Tibial nerve (tissue), 3 donors: Measurements from ENCODE around the gene CDH18.

ENCODE experiments used
- POLR2A ChIP-seq, 2 donors: fragments of 450-650 bp; IDR thresholded peaks; one replicate each; pipeline ENCODE4 v1.6.1; 2017; ENCODE audit warnings: antibody characterized with exemption in 2 of 2, mild to moderate bottlenecking in 2 of 2, moderate library complexity in 2 of 2
- TF ChIP-seq, protein P1 (sequence below), 5 experiments: fragments of 200-600 bp in 3 of 5; fragments of 450-650 bp in 2 of 5; sonication (generic) in 3 of 5; IDR thresholded peaks; one replicate each; pipeline ENCODE4 v1.5.1; 2016 to 2019; ENCODE audit warnings: antibody characterized with exemption in 5 of 5, mild to moderate bottlenecking in 3 of 5, moderate library complexity in 2 of 5

DNA sequence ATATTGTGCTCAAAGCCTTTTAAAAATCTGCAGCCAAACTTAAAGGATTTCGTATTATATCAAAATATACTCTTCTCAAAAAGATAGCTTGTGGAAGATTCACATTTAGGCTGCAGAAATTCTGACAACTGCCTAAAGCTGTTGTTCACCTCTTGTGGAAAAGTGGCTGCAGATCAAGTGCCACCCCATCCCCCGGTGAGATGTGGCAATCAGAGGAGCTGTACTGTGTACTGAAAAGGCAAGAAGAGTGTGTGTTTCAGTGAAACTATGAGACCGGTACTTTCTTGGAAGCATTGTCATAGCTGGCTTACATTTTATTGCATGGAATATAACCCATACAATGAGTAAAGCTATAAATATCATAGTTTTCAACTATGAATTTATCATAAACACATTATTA is 64.3 kb downstream of the CDH18 start:
- TF ChIP-seq, protein P1, sequence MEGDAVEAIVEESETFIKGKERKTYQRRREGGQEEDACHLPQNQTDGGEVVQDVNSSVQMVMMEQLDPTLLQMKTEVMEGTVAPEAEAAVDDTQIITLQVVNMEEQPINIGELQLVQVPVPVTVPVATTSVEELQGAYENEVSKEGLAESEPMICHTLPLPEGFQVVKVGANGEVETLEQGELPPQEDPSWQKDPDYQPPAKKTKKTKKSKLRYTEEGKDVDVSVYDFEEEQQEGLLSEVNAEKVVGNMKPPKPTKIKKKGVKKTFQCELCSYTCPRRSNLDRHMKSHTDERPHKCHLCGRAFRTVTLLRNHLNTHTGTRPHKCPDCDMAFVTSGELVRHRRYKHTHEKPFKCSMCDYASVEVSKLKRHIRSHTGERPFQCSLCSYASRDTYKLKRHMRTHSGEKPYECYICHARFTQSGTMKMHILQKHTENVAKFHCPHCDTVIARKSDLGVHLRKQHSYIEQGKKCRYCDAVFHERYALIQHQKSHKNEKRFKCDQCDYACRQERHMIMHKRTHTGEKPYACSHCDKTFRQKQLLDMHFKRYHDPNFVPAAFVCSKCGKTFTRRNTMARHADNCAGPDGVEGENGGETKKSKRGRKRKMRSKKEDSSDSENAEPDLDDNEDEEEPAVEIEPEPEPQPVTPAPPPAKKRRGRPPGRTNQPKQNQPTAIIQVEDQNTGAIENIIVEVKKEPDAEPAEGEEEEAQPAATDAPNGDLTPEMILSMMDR (IDR thresholded peaks at IDR 0.05): no peak
- TF ChIP-seq POLR2A (IDR thresholded peaks at IDR 0.05): no peak
